HepG2 (cell line): Measurements from ENCODE around the gene CAPZA1. TPM values are rescaled to one million over a fixed set of nuclear protein-coding genes. Genes with fewer than 3 reads are reported as not detected.
A peak's percentile ranks its signal among the peaks of the same experiment; 100 is the strongest.

Experiments used
- ARNT2 ChIP-seq: sonication (generic); formaldehyde crosslinking; IDR thresholded peaks from 2 replicates; pipeline ENCODE4 v1.8.0; 2022; ENCODE audit warnings: mild to moderate bottlenecking, low read depth, missing genetic modification reagents, moderate library complexity
- HNF4A ChIP-seq: sonication (generic); formaldehyde crosslinking; IDR thresholded peaks from 2 replicates; pipeline ENCODE4 v1.4.0; 2020; ENCODE audit warnings: missing genetic modification reagents
- HNRNPK ChIP-seq: fragments of 200-400 bp; formaldehyde crosslinking; IDR thresholded peaks from 2 replicates; pipeline ENCODE4 v1.6.1; 2018; ENCODE audit warnings: low read length, low read depth, moderate library complexity, mild to moderate bottlenecking; ENCODE audit not compliant: poor library complexity, severe bottlenecking
- HNRNPLL ChIP-seq: fragments of 200-400 bp; formaldehyde crosslinking; IDR thresholded peaks from 2 replicates; pipeline ENCODE4 v1.6.1; 2017; ENCODE audit warnings: mild to moderate bottlenecking, low read depth, low read length; ENCODE audit not compliant: poor library complexity, severe bottlenecking
- IRX3 ChIP-seq: sonication (generic); formaldehyde crosslinking; IDR thresholded peaks from 2 replicates; pipeline ENCODE4 v1.8.1; 2023; ENCODE audit warnings: mild to moderate bottlenecking, low read depth, missing genetic modification reagents, borderline replicate concordance
- KLF9 ChIP-seq: IDR thresholded peaks from 2 replicates; pipeline ENCODE4 v1.6.1; 2016; ENCODE audit warnings: low read depth
- LCORL ChIP-seq, 2 experiments: fragments of 450-650 bp in 1 of 2; sonication (generic) in 1 of 2; formaldehyde crosslinking in 1 of 2; IDR thresholded peaks; 2 replicates each; pipeline versions ENCODE4 v1.5.0 to v1.6.1; 2017 to 2020; ENCODE audit warnings: antibody characterized with exemption in 1 of 2, missing genetic modification reagents in 1 of 2
- MED8 ChIP-seq: sonication (generic); formaldehyde crosslinking; IDR thresholded peaks from 2 replicates; pipeline ENCODE4 v1.8.1; 2023; ENCODE audit warnings: mild to moderate bottlenecking, missing genetic modification reagents; ENCODE audit not compliant: insufficient replicate concordance
- NCOR1 ChIP-seq: fragments of 200-600 bp; sonication (generic); IDR thresholded peaks from 2 replicates; pipeline ENCODE4 v1.7.0; 2017; ENCODE audit warnings: antibody characterized with exemption, low read length, borderline replicate concordance
- NFRKB ChIP-seq: fragments of 450-650 bp; IDR thresholded peaks from 2 replicates; pipeline ENCODE4 v1.6.1; 2017
- NR3C1 ChIP-seq: sonication (generic); formaldehyde crosslinking; IDR thresholded peaks from 2 replicates; pipeline ENCODE4 v1.4.0; 2020; ENCODE audit warnings: missing genetic modification reagents
- REPIN1 ChIP-seq: sonication (generic); formaldehyde crosslinking; IDR thresholded peaks from 2 replicates; pipeline ENCODE4 v1.8.0; 2022; ENCODE audit warnings: missing genetic modification reagents, low read depth, mild to moderate bottlenecking, borderline replicate concordance
- RNF2 ChIP-seq: fragments of 450-650 bp; conservative IDR thresholded peaks from 2 replicates; pipeline ENCODE4 v1.6.1; 2016; ENCODE audit warnings: low read depth
- SRF ChIP-seq: IDR thresholded peaks from 2 replicates; pipeline ENCODE4 v1.6.1; 2011; ENCODE audit warnings: mild to moderate bottlenecking, low read depth, low read length, moderate library complexity
- TARDBP ChIP-seq: sonication (generic); formaldehyde crosslinking; IDR thresholded peaks from 2 replicates; pipeline ENCODE4 v1.8.0; 2022; ENCODE audit warnings: mild to moderate bottlenecking, missing genetic modification reagents
- TGIF2 ChIP-seq: IDR thresholded peaks from 2 replicates; pipeline ENCODE4 v1.6.1; 2016; ENCODE audit warnings: control low read depth, missing compliant biosample characterization
- ZFP90 ChIP-seq: sonication (generic); formaldehyde crosslinking; IDR thresholded peaks from 2 replicates; pipeline ENCODE4 v1.8.0; 2022; ENCODE audit warnings: missing genetic modification reagents, mild to moderate bottlenecking, inconsistent platforms, borderline replicate concordance
- ZNF460 ChIP-seq: sonication (generic); formaldehyde crosslinking; IDR thresholded peaks from 2 replicates; pipeline ENCODE4 v1.5.1; 2020; ENCODE audit warnings: missing genetic modification reagents, mild to moderate bottlenecking, borderline replicate concordance
- ZNF766 ChIP-seq: sonication (generic); formaldehyde crosslinking; IDR thresholded peaks from 2 replicates; pipeline ENCODE4 v1.5.0; 2020; ENCODE audit warnings: missing genetic modification reagents, borderline replicate concordance
- ZNF788 ChIP-seq: sonication (generic); formaldehyde crosslinking; IDR thresholded peaks from 2 replicates; pipeline ENCODE4 v1.5.0; 2020; ENCODE audit warnings: mild to moderate bottlenecking, missing genetic modification reagents, borderline replicate concordance
- ZNF841 ChIP-seq: sonication (generic); formaldehyde crosslinking; IDR thresholded peaks from 2 replicates; pipeline ENCODE4 v1.8.1; 2023; ENCODE audit warnings: missing genetic modification reagents, borderline replicate concordance
- polyA plus RNA-seq, 8 experiments: library from polyadenylated mRNA; depleted of rRNA in 3 of 8; stranded (reverse) in 7 of 8; unstranded in 1 of 8; fragments of >200 nt; fragmentation: Illumina TruSeq in 4 of 8; extraction: Trizol in 4 of 8; gene quantifications; 2 replicates each; pipeline versions ENCODE4 v1.2.1 to v1.2.3, GENCODE V29; 2011 to 2016; ENCODE audit warnings: low read depth in 4 of 8, missing spikeins in 1 of 8, mixed read lengths in 1 of 8; ENCODE audit not compliant: insufficient read depth in 1 of 8
- total RNA-seq, 5 experiments: library from RNA; depleted of rRNA; stranded (reverse); fragments of >200 nt; fragmentation: Illumina TruSeq; extraction: Trizol; gene quantifications; 2 replicates each; pipeline ENCODE4 v1.2.3, GENCODE V29; 2016; ENCODE audit warnings: low read depth in 1 of 5
- TF ChIP-seq, protein P1 (sequence below): sonication (generic); formaldehyde crosslinking; IDR thresholded peaks from 2 replicates; pipeline ENCODE4 v1.4.0; 2020; ENCODE audit warnings: missing genetic modification reagents
- TF ChIP-seq, protein P2 (sequence below): sonication (generic); formaldehyde crosslinking; IDR thresholded peaks from 2 replicates; pipeline ENCODE4 v1.4.0; 2020; ENCODE audit warnings: mild to moderate bottlenecking, missing genetic modification reagents
- TF ChIP-seq, protein P3 (sequence below): sonication (generic); formaldehyde crosslinking; conservative IDR thresholded peaks from 2 replicates; pipeline ENCODE4 v1.8.0; 2022; ENCODE audit warnings: mild to moderate bottlenecking, moderate library complexity, missing genetic modification reagents

CAPZA1 gene
- total and polyA plus RNA-seq, 2 of the 13 experiments (the other 11 are each of a cell fraction or from before 2014, with no cell fraction given), result 67.0 to 117 TPM

DNA sequence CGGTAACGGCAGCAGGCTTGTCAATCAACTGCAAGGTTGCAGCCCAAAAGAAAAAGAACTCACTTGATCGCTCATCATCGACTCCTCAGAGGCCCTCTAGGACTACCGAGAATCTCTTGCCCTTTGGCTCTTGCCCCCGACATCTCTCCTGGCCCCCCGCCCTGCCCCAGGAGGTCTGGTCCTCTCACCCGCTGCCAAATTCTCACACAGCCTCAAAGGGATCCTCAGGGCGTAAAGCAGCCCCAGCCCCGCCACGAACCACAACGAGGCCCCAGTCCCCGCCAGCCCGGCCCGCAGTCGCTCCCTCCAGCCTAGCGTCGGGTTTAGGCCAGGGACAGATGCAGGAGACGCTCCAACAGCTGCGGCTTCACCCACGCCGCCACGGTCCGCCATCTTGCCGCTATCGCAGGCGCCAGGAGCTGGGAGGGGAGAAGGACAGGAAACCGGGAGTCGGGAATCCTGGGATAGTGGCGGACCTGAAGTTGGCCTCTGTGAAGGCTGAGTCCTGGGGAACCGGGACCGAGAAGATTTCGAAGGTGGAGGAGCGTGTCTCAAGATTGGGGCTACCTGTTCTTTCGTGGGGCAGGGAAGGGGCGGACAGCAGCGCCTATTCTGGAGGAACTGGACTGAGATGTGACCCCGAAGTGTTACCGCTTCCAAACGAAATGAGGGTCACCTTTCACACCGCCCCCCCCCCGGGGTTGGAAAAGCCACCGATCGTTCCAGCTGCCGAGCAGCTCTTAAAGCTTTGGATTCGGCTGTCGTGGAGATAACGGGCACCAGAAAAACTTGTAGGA lies 713 bp upstream of the CAPZA1 start, which contains the start of gene ST7L (continued):
- TF ChIP-seq ZNF788 (CRISPR knock-in tag) (no peak), REPIN1 (peak; percentile 72; the same call in 1 of the 2 replicates), NR3C1 (CRISPR knock-in tag) (no peak), ZNF841 (CRISPR knock-in tag) (no peak), SRF (no peak), ZFP90 (0 out of 2 replicates have a peak, but pooled peaks have one; percentile 75), ZNF460 (CRISPR knock-in tag) (0 out of 2 replicates have a peak, but pooled peaks have one; percentile 13), IRX3 (CRISPR knock-in tag) (no peak), HNF4A (CRISPR knock-in tag) (no peak), TGIF2 (CRISPR knock-in tag) (peak; percentile 16; the same call in 1 of the 2 replicates), RNF2 (no peak), HNRNPK (peak; percentile 12), TARDBP (CRISPR knock-in tag) (peak; percentile 58; the same call in 1 of the 2 replicates), MED8 (CRISPR knock-in tag) (peak; percentile 69), ZNF766 (CRISPR knock-in tag) (no peak), ARNT2 (peak; percentile 59; the same call in 1 of the 2 replicates), KLF9 (CRISPR knock-in tag) (no peak), NCOR1 (no peak), NFRKB (0 out of 2 replicates have a peak, but pooled peaks have one; percentile 55), LCORL (IDR thresholded peaks at IDR 0.05) (no peak), LCORL (CRISPR knock-in tag; IDR thresholded peaks at IDR 0.05) (peak; percentile 50), HNRNPLL (peak; percentile 41)
- TF ChIP-seq, protein P1, sequence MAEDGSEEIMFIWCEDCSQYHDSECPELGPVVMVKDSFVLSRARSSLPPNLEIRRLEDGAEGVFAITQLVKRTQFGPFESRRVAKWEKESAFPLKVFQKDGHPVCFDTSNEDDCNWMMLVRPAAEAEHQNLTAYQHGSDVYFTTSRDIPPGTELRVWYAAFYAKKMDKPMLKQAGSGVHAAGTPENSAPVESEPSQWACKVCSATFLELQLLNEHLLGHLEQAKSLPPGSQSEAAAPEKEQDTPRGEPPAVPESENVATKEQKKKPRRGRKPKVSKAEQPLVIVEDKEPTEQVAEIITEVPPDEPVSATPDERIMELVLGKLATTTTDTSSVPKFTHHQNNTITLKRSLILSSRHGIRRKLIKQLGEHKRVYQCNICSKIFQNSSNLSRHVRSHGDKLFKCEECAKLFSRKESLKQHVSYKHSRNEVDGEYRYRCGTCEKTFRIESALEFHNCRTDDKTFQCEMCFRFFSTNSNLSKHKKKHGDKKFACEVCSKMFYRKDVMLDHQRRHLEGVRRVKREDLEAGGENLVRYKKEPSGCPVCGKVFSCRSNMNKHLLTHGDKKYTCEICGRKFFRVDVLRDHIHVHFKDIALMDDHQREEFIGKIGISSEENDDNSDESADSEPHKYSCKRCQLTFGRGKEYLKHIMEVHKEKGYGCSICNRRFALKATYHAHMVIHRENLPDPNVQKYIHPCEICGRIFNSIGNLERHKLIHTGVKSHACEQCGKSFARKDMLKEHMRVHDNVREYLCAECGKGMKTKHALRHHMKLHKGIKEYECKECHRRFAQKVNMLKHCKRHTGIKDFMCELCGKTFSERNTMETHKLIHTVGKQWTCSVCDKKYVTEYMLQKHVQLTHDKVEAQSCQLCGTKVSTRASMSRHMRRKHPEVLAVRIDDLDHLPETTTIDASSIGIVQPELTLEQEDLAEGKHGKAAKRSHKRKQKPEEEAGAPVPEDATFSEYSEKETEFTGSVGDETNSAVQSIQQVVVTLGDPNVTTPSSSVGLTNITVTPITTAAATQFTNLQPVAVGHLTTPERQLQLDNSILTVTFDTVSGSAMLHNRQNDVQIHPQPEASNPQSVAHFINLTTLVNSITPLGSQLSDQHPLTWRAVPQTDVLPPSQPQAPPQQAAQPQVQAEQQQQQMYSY, result 0 out of 2 replicates have a peak, but pooled peaks have one; percentile 52
- TF ChIP-seq, protein P2, sequence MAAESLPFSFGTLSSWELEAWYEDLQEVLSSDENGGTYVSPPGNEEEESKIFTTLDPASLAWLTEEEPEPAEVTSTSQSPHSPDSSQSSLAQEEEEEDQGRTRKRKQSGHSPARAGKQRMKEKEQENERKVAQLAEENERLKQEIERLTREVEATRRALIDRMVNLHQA (CRISPR knock-in tag), result no peak
- TF ChIP-seq, protein P3, sequence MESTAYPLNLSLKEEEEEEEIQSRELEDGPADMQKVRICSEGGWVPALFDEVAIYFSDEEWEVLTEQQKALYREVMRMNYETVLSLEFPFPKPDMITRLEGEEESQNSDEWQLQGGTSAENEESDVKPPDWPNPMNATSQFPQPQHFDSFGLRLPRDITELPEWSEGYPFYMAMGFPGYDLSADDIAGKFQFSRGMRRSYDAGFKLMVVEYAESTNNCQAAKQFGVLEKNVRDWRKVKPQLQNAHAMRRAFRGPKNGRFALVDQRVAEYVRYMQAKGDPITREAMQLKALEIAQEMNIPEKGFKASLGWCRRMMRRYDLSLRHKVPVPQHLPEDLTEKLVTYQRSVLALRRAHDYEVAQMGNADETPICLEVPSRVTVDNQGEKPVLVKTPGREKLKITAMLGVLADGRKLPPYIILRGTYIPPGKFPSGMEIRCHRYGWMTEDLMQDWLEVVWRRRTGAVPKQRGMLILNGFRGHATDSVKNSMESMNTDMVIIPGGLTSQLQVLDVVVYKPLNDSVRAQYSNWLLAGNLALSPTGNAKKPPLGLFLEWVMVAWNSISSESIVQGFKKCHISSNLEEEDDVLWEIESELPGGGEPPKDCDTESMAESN, result no peak; the same call in 1 of the 2 replicates
